ENCODE measurements around the gene DNAH10.

DNAH10 gene

GRCh38 chr12:123845881-123846280 lies 83.8 kb downstream of the DNAH10 start:
- no peak for DNase-seq (ENCODE audit: low read depth)

- no peak for DNase-seq (ENCODE audit: low read depth)
Measured at GRCh38 chr12:123846340-123846739, 84.2 kb downstream of the DNAH10 start.

GRCh38 chr12:123847019-123847418 lies 84.9 kb downstream of the DNAH10 start:
- no peak for DNase-seq (ENCODE audit: low read depth)

GRCh38 chr12:123847876-123848275 lies 85.8 kb downstream of the DNAH10 start:
- no peak for DNase-seq (ENCODE audit: low read depth)

- no peak for DNase-seq (ENCODE audit: low read depth)
Measured at GRCh38 chr12:123849517-123849916, 87.4 kb downstream of the DNAH10 start.

GRCh38 chr12:123850246-123851134 lies 88.4 kb downstream of the DNAH10 start:
- no peak for DNase-seq (ENCODE audit: low read depth)

GRCh38 chr12:123853396-123854070 lies 91.4 kb downstream of the DNAH10 start:
- DNase-seq (ENCODE audit: low read depth): no peak

GRCh38 chr12:123854232-123854631 lies 92.1 kb downstream of the DNAH10 start:
- DNase-seq (ENCODE audit: low read depth): no peak

- no peak for DNase-seq (ENCODE audit: low read depth)
Measured at GRCh38 chr12:123854918-123855317, 92.8 kb downstream of the DNAH10 start.

GRCh38 chr12:123856681-123857080 lies 94.6 kb downstream of the DNAH10 start:
- no peak for DNase-seq (ENCODE audit: low read depth)

- DNase-seq (ENCODE audit: low read depth): no peak
Measured at GRCh38 chr12:123858176-123858575, 96.1 kb downstream of the DNAH10 start.

GRCh38 chr12:123859035-123859434 lies 96.9 kb downstream of the DNAH10 start:
- DNase-seq (ENCODE audit: low read depth): no peak

GRCh38 chr12:123860377-123860776 lies 98.3 kb downstream of the DNAH10 start:
- DNase-seq (ENCODE audit: low read depth): no peak

- no peak for DNase-seq (ENCODE audit: low read depth)
Measured at GRCh38 chr12:123861392-123861791, 99.3 kb downstream of the DNAH10 start.

GRCh38 chr12:123867141-123867540 lies 105.0 kb downstream of the DNAH10 start:
- DNase-seq (ENCODE audit: low read depth): no peak

GRCh38 chr12:123868791-123869190 lies 106.7 kb downstream of the DNAH10 start:
- DNase-seq (ENCODE audit: low read depth): no peak

GRCh38 chr12:123873793-123874192 lies 111.7 kb downstream of the DNAH10 start:
- DNase-seq (ENCODE audit: low read depth): no peak

- DNase-seq (ENCODE audit: low read depth): no peak
Measured at GRCh38 chr12:123877968-123878367, 115.9 kb downstream of the DNAH10 start.

GRCh38 chr12:123879101-123879500 lies 117.0 kb downstream of the DNAH10 start:
- no peak for DNase-seq (ENCODE audit: low read depth)

GRCh38 chr12:123879691-123880090 lies 117.6 kb downstream of the DNAH10 start:
- DNase-seq (ENCODE audit: low read depth): no peak

GRCh38 chr12:123882161-123882705 lies 120.1 kb downstream of the DNAH10 start:
- DNase-seq (ENCODE audit: low read depth): no peak

GRCh38 chr12:123886258-123886657 lies 124.2 kb downstream of the DNAH10 start:
- DNase-seq (ENCODE audit: low read depth): no peak

GRCh38 chr12:123886931-123887582 lies 125.0 kb downstream of the DNAH10 start:
- no peak for DNase-seq (ENCODE audit: low read depth)
